Measurements from ENCODE around the gene GHRH.

GHRH gene

DNA sequence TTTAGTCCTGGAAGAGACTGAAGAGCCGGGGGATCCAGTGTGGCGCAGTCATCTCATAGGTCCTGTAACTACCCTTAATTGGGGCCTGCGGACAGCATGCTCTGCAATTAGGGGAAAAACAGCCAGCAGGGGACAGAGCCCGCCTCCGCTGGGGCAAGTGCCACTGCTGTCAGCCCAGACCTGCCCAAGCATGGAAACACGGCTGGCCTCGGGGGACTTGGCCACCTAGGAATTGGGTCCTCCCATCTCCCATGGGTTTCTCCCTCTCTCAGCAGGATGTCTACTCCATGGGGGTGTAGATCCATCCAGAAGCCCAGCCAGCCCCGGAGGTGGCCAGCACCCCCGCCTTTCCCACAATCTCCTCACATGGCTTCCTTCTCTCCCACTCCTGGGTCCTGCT, 3.6 kb downstream of the GHRH start:
- no peak overlapping the region for H3K4me3 ChIP-seq (replicated peaks in 1 of 2; ENCODE audit: low read depth in 2 of 2, low read length in 2 of 2)
- TF ChIP-seq, protein P1, sequence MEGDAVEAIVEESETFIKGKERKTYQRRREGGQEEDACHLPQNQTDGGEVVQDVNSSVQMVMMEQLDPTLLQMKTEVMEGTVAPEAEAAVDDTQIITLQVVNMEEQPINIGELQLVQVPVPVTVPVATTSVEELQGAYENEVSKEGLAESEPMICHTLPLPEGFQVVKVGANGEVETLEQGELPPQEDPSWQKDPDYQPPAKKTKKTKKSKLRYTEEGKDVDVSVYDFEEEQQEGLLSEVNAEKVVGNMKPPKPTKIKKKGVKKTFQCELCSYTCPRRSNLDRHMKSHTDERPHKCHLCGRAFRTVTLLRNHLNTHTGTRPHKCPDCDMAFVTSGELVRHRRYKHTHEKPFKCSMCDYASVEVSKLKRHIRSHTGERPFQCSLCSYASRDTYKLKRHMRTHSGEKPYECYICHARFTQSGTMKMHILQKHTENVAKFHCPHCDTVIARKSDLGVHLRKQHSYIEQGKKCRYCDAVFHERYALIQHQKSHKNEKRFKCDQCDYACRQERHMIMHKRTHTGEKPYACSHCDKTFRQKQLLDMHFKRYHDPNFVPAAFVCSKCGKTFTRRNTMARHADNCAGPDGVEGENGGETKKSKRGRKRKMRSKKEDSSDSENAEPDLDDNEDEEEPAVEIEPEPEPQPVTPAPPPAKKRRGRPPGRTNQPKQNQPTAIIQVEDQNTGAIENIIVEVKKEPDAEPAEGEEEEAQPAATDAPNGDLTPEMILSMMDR (IDR thresholded peaks at IDR 0.05; ENCODE audit: low read depth, low read length), result no peak
- DNase-seq (ENCODE audit: low read depth in 2 of 2), result no peak

DNA sequence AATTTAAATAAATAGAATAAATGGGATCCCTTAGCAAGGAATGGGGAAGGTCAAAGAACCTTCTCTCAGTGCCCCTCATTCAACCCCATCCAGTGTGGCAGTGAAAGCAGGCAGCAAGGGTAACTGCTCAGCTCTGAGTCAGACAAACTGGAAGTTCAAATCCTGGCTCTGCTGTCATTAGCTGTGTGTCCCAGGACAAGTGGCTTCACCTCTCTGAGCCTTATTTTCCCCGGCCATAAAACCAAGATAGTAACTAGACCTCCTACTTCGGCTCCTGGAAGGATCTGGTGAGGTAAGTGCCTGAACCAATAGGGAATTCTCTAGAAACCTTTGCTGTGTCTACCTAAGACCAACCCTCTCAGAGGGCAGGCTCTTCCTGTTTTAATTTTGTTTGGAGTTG, 4.1 kb downstream of the GHRH start:
- H3K4me3 ChIP-seq (replicated peaks in 1 of 2; ENCODE audit: low read depth in 2 of 2, low read length in 2 of 2), result no peak overlapping the region
- TF ChIP-seq, protein P1 (IDR thresholded peaks at IDR 0.05; ENCODE audit: low read depth, low read length), result no peak
- DNase-seq (ENCODE audit: low read depth in 2 of 2), result no peak

DNA sequence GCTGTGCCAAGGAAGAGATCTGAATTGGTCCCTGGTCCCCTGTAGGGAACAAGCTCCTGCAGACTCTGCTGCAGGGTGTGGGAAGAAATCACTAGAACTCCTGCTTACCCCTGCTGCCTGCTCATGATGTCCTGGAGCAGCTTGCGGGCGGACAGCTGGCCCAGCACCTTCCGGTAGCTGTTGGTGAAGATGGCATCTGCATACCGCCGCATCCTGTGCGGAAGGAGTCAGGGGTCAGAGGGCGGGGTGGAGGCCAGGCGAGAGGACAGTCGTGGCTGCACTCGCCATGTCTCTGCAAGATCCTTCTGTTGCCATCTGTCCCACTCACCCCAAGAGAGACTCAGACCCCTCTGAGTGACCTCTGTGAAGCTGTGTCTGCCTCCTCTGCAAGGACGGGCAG, 5.3 kb downstream of the GHRH start:
- no peak for DNase-seq (ENCODE audit: low read depth in 2 of 2)
- TF ChIP-seq, protein P1 (IDR thresholded peaks at IDR 0.05; ENCODE audit: low read depth, low read length), result no peak
- H3K4me3 ChIP-seq (replicated peaks in 1 of 2; ENCODE audit: low read depth in 2 of 2, low read length in 2 of 2), result no peak overlapping the region

DNA sequence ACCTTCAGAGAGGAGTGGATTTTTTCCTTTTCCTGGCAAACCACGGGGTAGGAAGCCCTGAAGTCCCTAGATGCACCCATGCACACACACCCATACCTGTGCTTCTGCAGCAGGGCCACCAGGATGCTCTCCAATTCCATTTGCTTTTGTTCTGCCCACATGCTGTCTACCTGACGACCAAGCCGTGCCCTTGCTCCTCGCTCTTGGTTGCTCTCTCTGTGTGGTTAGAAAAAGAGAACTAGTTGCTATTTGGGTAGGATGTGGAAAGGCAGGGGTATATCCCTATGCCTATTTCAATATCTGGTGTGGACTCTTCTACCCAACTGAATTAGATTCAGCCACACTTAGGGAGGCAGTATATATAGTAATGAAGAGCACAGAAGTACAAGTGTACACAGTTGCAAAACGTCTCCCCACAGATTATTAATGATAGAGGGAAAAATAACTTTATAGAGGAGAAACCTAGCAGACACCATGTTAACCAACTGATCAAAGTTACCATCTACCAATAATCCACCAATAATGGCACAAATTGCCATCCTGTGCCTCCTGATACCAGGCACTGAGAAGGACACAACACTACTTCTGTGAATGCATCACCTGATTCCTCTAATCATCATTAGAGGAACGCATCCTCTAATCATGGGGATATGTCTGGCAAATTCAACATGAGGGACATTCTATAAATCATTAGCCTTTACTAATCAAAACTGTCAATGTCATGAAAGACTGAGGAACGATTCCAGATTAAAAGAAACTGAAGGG, 7.3 kb downstream of the GHRH start:
- no peak for DNase-seq (ENCODE audit: low read depth in 2 of 2)
- no peak overlapping the region for H3K4me3 ChIP-seq (replicated peaks in 1 of 2; ENCODE audit: low read depth in 2 of 2, low read length in 2 of 2)
- TF ChIP-seq, protein P1 (IDR thresholded peaks at IDR 0.05; ENCODE audit: low read depth, low read length), result no peak

DNA sequence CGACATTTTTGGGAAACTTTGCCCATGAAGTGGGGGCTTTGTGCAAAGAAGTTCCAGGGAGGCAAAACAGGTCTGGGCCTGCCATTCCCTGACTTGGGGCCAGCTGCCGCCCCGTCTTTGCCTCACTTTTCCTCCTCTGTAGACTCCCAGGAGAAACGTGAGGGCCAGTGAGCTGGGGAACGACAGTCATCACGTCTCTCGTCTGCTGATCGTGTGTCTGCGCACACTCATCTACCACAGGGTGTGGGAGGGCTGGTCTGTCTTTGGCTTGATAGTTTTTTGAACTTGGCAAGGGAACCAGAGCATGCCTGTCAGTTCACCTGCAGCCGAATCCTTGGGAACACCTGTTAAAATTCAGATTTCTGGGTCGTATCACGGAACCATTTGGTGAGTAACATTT, 8.5 kb downstream of the GHRH start:
- TF ChIP-seq, protein P1 (IDR thresholded peaks at IDR 0.05; ENCODE audit: low read depth, low read length), result no peak
- H3K4me3 ChIP-seq (replicated peaks in 1 of 2; ENCODE audit: low read depth in 2 of 2, low read length in 2 of 2), result no peak overlapping the region
- DNase-seq (ENCODE audit: low read depth in 2 of 2), result no peak

DNA sequence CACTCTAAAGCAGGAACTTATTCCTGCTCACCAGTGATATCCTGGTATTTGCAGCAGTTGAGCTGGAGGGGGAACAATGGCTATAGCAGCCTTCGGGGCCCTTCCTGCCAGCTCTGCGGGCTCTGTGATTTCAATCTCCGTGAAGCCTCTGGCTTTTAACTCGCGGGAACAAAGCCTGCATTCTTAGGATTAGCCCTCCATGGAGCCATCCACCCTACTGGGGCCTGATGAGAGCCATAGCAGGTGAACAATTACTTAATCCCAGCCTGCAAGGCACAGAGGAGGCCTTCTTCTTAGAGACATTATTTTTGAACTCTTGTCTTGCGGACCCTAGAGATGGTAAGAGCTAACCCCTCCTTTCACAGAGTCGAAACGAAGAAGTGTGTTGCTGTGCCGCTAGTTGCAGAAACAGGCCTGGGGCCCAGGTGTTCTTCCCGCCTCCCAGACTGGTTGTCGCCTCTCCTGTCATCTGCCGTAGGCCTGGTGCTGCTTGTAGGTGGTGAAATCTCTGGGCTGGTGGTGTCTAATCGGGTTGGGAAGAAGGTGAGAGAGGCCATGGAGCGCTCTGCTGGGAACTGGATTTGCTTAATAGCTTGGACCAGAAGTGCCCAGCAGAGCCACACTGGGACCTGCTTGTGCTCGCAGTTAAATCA, 9.7 kb downstream of the GHRH start:
- no peak overlapping the region for H3K4me3 ChIP-seq (replicated peaks in 1 of 2; ENCODE audit: low read depth in 2 of 2, low read length in 2 of 2)
- TF ChIP-seq, protein P1 (IDR thresholded peaks at IDR 0.05; ENCODE audit: low read depth, low read length), result no peak
- DNase-seq (ENCODE audit: low read depth in 2 of 2), result no peak

Data from cardiac fibroblast (primary cell).